GM18511 (cell line): Measurements from ENCODE around the gene MAP4K4.

Experiments
- ATAC-seq: cut with Tn5 transposase; IDR thresholded peaks from one replicate; pipeline ENCODE4 v1.9.1; 2021; ENCODE audit warnings: mild to moderate bottlenecking, moderate library complexity; ENCODE audit not compliant: unreplicated experiment

Gene MAP4K4

DNA sequence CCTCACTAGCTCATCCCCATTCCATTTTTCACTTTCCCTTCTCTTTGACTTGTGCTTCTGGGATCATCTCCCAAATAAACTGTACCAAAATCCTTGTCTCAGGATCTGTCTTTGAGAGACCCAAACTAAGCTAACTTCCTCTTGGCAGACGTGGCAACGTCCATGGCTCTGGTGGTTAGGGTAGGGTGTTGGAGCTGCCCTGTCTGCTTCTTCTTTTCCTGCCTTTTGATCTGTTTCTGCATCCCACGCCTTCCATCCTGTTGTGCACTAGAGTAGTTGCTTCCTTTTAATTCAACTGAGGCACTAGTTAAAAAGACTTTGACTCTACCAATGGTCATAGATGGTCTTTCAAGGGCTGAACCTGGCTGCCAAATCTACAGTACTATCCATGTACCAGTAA, 5.5 kb upstream of the MAP4K4 start:
- ATAC-seq = no peak

DNA sequence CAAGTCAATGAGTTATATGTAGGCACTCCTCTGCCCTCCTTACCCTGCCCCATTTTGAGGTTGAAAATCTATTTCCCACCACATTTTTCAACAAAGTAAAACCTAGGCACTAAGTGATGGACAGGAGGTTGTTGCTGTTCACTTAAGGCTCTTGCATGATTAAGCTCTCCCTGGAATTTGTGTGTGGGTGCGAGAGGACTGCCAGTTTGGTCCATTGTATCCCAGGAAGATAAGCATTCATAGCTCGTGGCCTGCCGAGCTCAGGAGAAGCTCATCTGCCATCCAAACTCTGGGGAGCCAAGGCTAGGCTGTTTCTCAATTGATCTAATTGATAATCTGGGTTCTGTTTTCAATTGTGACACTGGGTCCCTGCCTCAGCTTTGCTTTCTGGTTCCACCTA, 4.7 kb upstream of the MAP4K4 start:
- no peak for ATAC-seq

DNA sequence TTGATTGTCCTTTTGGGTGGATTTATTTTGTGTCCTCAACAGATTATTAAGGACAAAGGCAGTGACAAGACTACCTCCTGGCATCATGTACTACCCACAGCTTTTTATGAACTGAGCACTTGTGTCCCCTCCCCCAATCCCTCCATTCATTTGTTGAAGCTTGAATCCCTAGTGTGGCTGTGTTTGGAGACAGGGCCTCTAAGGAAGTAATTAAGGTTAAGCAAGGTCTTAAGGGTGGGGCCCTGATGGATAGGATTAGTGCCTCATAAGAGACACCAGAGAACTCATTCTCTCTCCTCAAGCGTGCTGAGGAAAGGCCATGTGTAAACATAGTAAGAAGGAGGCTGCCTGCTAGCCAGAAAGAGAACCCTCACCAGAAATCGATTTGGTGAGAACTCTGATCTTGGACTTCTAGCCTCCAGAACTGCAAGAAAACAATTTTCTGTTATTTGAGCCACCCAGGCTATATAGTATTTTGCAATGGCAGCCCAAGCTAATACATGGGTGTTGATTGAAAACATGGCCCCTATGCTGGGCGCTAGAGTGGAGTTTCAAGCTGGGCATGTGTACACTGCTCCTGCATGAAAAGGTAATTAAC, 3.4 kb upstream of the MAP4K4 start:
- ATAC-seq = no peak

DNA sequence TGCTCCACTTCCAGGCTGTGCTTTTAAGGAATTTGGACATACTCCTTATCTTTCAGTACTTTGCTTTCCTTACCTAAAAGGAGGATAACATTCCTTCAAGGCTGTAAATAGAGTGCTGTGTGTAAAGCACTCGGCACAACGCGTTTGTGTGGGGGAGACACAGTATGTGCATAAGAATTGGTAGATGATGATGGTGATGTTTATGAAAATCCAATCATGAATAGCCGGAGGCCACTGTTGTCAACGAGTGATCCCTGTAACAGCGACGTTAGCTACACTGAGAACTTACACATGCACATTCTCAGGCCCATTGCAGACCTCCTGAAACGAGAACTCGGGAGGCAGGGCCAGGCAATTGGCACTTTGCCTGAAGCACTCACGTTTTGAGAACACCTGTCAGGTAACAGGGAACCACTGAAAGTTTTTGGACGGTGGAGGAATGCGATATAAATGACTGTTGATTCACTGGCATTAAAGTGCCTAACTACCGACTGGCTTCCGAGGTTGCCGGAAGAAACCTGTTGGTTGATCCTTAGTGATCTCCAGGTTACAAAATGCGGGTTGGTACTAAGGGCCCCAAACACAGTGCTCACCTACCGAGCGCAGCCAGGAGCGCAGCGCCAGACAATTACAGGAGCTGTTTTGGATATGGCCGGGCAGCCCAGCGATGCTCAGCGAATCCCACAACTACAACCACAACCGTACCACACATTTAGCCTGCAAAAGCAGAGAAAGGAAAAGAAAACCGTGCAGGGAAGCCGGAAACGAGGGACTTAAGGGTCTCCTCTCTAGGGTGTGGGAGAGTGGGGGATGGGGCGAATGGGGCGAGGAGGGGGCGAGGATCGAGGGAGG, 1.0 kb upstream of the MAP4K4 start:
- no peak for ATAC-seq

DNA sequence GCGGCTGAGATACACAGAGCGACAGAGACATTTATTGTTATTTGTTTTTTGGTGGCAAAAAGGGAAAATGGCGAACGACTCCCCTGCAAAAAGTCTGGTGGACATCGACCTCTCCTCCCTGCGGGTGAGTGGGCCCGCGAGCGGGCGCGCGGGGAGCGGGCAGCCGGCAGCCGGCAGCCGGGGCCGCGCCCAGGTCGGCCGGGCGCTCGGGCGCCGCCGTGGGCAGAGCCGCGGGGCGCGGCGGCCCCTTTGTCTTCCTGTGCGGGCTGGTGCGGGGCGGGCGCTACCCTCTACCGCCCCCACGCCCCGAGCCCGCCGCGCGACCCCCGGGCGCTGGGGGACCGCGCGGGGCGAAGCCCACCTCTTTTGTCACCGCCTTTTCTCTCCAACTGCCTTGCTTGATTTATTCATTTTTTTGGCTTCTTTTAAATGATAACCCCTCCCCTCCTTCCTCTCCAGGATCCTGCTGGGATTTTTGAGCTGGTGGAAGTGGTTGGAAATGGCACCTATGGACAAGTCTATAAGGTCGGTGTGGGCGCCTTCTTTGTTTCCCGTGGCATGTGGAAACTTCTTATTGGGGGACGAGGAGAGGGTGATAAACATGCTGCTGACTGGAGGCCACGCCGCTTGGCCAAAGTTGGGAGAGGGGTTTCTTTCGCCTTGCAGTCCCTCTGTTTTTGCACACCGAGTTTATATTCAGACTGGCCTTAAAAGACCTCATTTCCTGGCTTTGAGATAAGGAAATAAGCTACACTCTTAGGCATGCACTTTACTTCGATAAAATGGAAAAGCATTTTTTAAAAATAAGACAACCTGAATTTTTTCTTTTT, 722 bp downstream of the MAP4K4 start:
- ATAC-seq = peak; percentile 36

DNA sequence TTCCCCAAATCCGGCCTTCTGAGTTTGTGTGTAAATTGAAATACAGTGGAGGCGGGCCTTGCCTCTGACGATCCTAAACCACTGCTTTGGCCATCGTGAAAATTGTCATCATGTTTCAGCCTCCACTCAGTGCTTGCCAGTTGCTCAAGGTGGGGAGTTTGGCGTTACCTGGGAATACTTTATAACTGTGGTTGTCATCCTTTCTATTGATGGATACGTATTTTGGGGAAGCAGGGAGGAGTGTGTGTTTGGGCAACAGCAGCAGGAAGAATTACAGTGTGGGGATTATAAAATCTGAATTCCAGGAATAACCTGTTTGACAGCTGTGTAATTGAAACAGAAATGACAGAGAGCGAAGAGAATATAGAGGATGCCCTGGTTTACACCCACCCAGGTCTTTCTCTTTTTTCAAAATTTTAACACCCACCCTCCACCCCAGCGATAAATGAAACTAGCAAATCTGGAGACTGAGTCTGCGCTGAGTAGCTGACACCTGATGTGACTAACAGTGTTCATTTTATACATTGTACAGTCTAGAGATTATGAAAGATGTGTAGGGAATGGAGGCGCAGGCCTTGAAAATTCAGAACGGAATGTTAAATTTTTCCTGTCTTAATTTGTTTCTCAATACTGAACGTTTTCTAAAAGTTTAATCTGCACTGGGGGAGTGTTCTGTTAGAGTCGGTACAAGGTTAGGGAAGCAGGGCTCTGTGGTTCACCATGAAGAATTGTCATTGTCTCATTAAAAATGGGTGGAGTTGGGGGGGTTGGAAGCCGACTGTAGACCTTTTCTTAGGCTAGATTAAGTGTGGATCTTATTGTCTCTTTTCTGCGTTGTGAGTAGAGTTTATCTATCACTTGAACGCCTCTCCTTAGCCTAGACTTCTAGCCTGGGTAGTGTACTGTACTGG, 1.6 kb downstream of the MAP4K4 start:
- ATAC-seq = no peak

DNA sequence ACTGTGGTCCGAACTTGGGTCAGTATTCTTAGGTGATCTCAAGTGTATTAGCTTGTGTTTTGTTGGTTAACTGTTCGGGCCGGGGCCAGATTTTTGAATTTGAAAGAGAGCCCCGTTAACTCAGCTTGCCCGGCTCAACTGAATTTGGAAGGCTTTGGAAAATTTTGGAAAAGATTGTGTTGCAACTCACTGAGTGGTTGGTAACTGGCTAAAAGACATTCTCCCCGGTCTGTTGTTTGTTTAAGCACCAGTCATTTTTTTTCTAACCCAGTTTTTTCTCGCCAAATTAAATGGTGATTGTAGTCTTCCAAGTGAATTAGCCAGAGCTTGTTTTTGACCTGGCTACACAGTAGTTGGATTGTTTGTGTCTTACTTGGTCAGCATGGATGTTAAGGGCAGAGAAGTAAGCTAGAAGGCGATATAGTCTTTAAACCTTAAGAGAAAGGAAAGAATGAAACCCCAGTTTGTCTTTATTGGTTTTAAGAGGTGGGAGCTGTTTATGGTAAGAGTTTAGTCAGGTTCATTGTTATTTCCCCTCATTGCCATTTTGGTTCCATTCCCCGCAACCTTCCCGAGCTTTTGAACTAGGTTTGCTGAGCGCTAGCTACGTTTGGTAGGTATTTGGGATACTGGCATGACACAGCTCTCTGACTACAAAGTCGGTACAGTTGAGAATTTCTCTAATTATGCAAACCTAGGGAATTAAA, 2.4 kb downstream of the MAP4K4 start:
- ATAC-seq = no peak

DNA sequence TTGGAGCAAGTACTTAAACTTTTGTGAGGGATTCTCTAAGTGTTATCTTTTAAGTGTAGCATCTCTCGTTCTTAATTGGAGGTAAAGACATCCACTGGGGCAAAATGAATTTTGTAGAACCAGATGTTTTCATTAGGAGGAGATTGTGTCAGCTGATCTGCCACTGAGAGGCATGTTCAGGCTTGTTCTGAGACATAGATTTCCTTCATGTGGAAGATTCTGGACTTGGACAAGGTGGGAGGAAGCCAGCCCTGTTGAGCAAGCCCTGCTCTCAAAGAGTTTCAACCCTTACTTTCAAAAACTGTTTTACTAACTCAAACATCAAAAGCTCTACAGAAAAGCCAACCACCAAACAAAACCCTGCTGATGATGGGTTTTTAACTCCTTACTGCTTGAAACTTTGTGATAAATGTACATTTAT, 6.5 kb downstream of the MAP4K4 start:
- ATAC-seq = peak; percentile 37

DNA sequence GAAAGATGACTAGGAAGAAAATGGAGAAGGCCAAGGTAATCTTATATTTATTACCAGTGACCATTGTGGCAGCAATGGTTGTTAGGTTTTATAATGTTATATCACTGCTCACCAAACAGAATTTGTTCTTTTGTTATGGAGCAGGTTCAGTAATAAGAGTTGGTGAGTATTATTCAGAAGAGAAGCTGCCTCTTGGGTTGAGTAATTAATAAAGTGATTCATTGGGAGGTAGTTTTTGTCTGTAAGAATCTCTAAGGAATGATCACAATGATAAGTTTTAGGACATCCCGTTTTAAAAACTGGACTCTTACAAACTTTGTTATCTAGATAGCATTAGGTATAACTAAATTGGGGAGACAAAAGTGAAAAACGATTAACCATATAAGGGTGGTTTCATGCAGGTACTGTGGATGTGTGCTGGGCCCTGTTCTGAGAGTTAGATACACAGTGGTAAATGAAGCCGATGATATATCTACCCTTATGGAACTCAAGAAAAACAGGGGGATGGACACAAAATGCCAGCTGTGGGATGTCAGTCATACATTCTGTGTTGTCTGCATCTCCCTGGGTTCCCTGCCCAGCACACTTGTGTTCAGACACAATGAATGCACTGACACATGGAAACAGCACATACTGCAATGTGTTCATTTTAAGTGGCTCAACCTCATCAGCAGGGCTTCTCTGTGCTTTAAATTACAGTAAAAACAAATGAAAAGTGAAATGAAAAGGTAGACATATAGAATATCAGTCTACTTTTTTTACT, 7.5 kb downstream of the MAP4K4 start:
- no peak for ATAC-seq

DNA sequence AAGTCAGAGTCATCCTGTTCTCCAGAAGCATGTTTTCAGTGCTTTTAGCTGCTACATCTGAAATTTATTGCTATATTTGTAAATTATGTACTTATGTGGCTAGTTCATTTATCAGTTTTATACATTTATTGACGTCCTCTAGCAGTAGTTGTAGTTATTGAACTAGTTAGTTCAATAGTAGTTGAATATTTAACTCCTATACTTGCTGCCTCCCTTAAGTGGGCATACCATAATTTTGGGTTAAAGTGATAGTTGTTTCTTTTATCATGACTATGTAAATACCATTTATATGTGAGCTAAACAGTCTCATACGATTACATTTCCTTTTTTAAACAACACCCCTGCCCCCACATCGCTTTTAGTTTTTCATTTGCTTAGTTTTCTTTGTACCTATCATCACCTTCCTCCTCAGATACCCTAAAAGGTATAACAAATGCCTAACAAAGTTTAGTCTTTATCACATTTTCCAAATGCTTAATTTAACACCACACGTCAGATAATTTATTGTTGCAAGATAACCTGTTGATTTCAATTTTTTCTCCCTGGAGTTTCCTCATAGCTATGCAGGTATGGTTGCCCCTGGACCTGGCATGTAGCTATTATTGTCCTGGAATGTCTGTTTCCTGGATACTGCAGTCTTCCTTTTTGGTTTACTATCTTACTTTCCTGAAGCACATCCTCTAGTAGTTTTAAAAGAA, 8.8 kb downstream of the MAP4K4 start:
- no peak for ATAC-seq

DNA sequence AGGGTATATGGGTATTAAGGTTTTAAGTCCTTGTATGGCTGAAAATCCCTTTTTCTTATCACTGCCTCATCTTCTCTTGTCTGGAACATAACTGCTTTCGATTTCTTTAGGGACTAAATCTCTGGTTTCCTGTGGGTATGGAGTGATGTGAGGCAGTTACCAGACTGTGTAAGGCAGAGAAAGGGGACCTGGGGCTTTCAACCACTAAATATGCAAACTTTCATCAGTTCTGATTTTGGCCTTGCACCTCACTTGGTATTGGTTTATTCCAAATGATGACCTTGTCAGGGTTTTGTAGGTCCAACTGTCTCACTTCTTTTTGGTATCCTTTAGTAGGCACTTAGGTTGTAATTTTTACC, 9.3 kb downstream of the MAP4K4 start:
- ATAC-seq = peak; percentile 56

DNA sequence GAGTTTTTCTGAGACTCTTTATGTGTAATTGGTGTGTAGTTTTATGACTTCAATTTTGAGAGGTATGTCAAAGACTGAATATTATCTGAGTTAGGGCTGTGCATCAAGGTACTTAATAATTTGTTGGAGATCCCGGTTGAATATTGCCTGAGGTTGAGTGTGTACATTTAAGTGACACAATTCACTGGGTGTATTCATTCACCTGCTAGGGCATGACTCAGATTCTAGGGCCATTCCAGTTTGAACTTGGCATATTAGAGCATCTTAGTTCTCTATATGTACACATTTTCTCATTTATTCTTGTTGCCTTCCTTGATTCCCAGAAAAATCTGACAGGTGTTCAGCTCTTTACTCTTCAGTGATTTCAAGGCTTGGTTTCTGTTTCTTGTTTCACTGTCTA, 12.5 kb downstream of the MAP4K4 start:
- peak; percentile 9 for ATAC-seq

DNA sequence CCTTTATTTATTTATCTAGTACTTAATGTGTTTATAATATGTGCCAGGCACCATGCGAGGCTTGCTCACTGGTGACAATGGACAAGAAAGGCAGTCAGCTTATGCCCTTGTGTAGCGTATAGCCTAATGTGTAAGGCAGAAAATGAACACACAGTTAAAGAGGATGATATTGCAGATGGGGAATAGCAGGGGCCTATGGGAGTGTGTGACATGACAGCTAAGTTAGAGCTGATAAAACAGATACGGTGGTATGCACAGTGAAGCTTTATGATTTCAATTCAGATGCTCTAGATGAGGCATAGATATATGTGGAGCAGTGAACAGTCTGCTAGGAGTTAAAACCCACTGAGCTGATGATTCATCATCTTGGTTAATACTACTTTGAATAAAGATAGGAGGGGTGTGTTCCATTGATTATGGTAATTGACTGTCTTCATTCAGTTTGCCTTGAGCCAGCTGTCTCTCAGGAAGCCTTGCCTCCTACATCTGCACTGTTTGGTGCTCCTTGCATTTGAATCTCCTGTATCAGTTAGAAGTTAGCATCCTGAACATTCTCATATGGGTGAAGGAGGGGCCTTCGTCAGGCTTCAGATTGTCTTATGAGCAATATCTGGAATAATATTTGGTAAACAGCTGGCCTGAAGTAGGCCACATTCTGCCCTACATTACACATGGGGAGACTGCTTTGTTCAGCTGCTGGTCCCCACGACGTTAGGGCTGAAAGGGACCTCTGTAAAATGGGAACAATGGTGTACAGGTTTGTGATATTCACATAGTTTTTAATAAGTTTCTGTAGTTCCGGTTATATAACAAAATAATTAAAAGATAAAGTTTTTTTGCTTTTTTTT, 13.2 kb downstream of the MAP4K4 start:
- peak; percentile 63 for ATAC-seq

DNA sequence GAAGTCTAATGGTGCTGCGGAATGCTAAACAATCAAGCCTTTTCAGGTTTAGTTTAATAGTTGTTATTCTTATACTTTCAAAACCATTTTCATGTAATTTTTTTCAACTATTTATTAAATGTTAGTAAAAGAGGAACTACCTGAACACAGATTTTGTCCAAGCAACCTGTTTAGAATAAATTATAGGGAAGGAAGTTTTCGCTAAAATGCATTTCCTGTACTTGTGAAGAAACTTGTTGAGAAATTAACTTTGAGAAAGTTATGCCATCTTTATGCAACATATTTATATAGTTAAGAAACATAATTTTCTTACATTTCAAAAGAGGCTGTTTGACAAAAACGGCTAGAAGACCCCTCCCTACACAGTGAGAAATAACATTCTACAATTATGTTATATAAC, 16.6 kb downstream of the MAP4K4 start:
- no peak for ATAC-seq

DNA sequence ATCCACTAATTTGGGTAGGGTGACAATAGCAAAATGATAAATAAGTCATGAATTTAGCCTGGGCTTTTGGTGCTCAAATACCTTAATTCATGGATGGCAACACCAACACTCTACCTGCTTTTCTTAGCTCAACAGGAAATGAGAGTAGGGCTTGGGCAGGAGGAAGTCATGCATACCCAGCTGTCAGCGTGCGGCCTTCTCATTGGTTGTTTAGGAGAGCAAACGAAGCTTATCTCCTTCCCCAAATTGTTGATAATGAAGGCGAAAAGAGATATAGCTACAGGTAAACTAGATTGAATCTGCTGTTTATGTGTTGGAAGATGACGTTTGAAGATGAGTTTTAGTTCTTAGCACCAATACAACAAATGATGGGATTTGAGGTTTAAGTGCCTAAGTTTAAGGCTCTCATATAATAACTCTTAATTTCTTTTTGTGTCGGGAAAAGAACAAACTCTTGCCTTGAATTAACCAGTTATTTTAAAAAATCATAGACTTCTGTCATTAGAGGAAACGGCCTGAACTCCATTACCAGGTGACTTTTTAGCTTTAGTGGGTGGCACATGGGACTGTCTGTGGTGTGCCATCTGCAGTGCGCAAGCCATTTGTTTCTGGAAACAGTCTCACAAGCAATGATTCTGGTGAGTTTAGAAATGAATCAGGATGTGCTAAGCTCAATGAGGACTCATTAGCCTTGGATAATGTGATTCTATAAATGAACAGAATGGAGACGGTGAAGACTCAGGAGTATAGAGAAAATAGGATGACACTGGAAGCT, 19.8 kb downstream of the MAP4K4 start:
- ATAC-seq = peak; percentile 85

DNA sequence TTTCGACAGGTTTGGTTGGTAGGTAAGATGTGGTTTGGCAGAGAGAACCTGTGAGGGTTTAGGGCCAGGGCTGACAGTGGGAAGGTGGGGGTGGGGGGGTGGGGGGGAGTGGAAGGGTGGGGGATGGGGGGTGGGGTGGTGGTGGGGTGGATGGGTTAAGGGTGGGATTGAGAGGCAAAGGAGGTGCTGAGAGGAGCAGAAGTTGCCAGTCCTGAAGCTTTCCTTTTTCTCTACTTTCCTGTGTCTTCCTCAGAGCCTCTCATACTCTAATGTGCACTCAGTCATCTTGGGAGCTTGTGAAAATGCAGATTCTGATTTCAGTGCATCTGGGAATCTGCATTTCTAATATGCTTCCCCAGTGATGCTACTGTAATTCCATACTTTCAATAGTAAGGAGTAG, 21.0 kb downstream of the MAP4K4 start:
- ATAC-seq = no peak

DNA sequence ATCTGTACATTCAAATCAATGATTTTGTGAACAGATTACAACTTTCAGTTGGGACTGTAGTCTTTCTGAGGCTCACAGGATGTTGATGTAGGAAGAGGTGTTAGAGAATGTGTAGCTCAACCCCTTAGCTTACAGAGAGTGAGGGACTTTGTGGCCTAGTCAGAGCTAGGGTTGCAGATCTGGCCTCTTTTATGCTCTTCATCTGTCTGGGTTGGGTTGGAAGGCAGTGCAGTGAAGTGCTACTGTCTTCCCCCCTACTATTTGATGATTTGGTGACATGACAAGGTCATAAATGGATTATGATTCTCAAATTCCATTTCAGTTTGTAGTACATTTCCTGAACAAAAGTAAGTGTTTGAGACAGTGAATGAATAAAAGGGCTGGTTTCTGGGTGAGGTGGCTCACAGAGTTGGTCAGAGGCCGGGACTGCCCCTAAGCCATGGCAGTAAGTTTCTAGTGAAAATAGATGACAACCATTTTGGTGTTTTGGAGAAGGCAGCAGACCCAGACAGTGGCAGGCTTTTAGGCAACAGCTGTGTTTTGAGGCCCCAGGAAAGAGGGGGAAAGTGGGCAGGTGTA, 21.6 kb downstream of the MAP4K4 start:
- peak; percentile 40 for ATAC-seq
